Astrocyte (in vitro differentiated cells and primary cell): ENCODE data around the gene AQP2.

ENCODE experiments used
- EZH2 ChIP-seq: IDR thresholded peaks from 2 replicates; pipeline ENCODE4 v1.6.1; 2012; ENCODE audit warnings: mild to moderate bottlenecking, low read length, inconsistent platforms; ENCODE audit not compliant: insufficient read depth
- TF ChIP-seq, protein P1 (sequence below): IDR thresholded peaks from 2 replicates; pipeline ENCODE4 v1.5.1; 2011; ENCODE audit warnings: low read depth, mild to moderate bottlenecking, inconsistent platforms, low read length, moderate library complexity; ENCODE audit not compliant: insufficient read depth

DNA sequence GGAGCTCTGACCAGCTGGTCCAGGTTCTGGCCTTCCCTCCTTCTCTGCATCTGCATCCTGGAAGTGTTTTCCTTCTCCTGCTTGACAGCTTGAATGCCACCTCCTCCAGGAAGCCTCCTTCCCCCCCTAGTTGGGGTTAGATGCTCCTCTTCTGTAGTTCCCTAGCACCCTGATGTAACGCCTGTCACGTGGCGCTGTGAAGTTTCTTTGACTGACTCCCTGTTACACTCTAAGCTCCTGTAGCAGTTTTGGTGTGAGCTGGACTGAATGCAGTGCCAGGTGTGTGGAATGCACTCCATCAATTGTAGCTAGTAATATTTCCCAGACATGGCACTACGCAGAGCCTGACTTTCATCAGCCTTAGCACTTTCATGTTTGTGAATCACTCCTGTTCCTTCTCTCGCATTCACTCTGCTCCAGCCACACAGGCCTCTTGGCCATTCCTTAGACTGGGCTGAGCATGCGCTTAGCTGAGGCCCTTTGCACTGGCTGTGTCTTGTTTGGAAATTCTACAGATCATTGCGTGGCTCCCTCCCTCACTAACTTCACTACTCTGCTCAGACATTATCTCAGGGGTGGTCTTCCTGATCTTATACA is 44.7 kb upstream of the AQP2 start:
- TF ChIP-seq, protein P1, sequence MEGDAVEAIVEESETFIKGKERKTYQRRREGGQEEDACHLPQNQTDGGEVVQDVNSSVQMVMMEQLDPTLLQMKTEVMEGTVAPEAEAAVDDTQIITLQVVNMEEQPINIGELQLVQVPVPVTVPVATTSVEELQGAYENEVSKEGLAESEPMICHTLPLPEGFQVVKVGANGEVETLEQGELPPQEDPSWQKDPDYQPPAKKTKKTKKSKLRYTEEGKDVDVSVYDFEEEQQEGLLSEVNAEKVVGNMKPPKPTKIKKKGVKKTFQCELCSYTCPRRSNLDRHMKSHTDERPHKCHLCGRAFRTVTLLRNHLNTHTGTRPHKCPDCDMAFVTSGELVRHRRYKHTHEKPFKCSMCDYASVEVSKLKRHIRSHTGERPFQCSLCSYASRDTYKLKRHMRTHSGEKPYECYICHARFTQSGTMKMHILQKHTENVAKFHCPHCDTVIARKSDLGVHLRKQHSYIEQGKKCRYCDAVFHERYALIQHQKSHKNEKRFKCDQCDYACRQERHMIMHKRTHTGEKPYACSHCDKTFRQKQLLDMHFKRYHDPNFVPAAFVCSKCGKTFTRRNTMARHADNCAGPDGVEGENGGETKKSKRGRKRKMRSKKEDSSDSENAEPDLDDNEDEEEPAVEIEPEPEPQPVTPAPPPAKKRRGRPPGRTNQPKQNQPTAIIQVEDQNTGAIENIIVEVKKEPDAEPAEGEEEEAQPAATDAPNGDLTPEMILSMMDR: no peak
- no peak for TF ChIP-seq EZH2
